GM19397 (cell line): Measurements from ENCODE around the gene TMA16.
"Not testable (repeated sequence)": the region's sequence is repeated elsewhere in the genome, so short reads cannot be mapped to it uniquely, and the experiment has no call there.

Source experiments
- ATAC-seq: cut with Tn5 transposase; IDR thresholded peaks from one replicate; pipeline ENCODE4 v1.9.1; 2021; ENCODE audit warnings: mild to moderate bottlenecking, moderate library complexity; ENCODE audit not compliant: unreplicated experiment

The TMA16 gene

GRCh38 chr4:163505374-163505773, 10.9 kb downstream of the TMA16 start:
- no peak for ATAC-seq

- ATAC-seq, result no peak
Observed at GRCh38 chr4:163515198-163515597, 20.7 kb downstream of the TMA16 start.

- no peak for ATAC-seq
Observed at GRCh38 chr4:163523791-163524365, 29.4 kb downstream of the TMA16 start.

GRCh38 chr4:163525982-163526381, 31.5 kb downstream of the TMA16 start:
- ATAC-seq, result no peak

- no peak for ATAC-seq
Observed at GRCh38 chr4:163527172-163527571, 32.7 kb downstream of the TMA16 start.

- ATAC-seq, result no peak
Observed at GRCh38 chr4:163528653-163529052, 34.2 kb downstream of the TMA16 start.

GRCh38 chr4:163534056-163534455, 39.6 kb downstream of the TMA16 start:
- ATAC-seq, result no peak

GRCh38 chr4:163535657-163536056, 41.2 kb downstream of the TMA16 start:
- no peak for ATAC-seq

- ATAC-seq, result no peak
Observed at GRCh38 chr4:163536091-163536490, 41.6 kb downstream of the TMA16 start.

GRCh38 chr4:163537114-163537513, 42.6 kb downstream of the TMA16 start:
- no peak for ATAC-seq

- ATAC-seq, result not testable (repeated sequence)
Observed at GRCh38 chr4:163538820-163539219, 44.3 kb downstream of the TMA16 start.

- ATAC-seq, result no peak
Observed at GRCh38 chr4:163540448-163540847, 46.0 kb downstream of the TMA16 start.

GRCh38 chr4:163540977-163541376, 46.5 kb downstream of the TMA16 start:
- no peak for ATAC-seq

GRCh38 chr4:163542275-163542674, 47.8 kb downstream of the TMA16 start:
- no peak for ATAC-seq

- ATAC-seq, result peak; percentile 80
Observed at GRCh38 chr4:163544407-163545038, 50.0 kb downstream of the TMA16 start.

- ATAC-seq, result no peak
Observed at GRCh38 chr4:163548481-163549243, 54.2 kb downstream of the TMA16 start.

- no peak for ATAC-seq
Observed at GRCh38 chr4:163550869-163551267, 56.4 kb downstream of the TMA16 start.

GRCh38 chr4:163553146-163553545, 58.7 kb downstream of the TMA16 start:
- no peak for ATAC-seq

GRCh38 chr4:163554870-163555465, 60.5 kb downstream of the TMA16 start:
- ATAC-seq, result no peak

- no peak for ATAC-seq
Observed at GRCh38 chr4:163556177-163556576, 61.7 kb downstream of the TMA16 start.

GRCh38 chr4:163556650-163557391, 62.3 kb downstream of the TMA16 start:
- no peak for ATAC-seq
